Stimulated activated naive CD8-positive, alpha-beta T cell treated with anti-CD3 and anti-CD28 coated beads, Interleukin-15, Interleukin-2, amounts not matched to agents 100 U/mL and 50 U/mL, for 24 hours (primary cell): ENCODE results near the gene KLK12.

Experiments used
- ATAC-seq: fragments of 150-1000 bp; cut with Tn5 transposase; one replicate; pipeline ENCODE4 v1.10.0; 2021
- DNase-seq: peaks from one replicate; pipeline ENCODE4 v3.0.0; 2021

Gene KLK12

DNA sequence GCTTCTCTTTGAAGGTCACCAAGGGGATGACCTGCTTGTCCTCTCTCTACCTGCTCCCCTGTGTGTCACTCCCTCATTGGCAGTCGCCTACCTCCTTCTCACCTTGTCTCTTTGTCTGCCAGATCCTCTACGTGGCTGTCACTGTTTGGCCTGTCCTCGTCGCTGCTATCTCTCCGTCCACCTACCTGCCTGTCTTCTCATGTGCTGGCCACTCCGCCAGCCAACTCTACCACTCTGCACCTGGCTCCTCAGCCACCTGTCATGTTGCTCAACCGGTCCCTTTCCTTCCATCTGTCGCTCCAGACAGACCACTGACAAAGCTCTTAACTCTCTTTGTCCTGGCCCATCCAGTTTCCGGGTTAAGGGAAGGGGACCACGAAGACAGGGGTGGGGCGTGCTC, at the start of gene KLK12:
TSS of gene KLK12 (minus strand) at position 299 of the 400 bp plus-strand sequence. CDS start 381 bp downstream, outside the sequence.
- no peak for ATAC-seq

DNA sequence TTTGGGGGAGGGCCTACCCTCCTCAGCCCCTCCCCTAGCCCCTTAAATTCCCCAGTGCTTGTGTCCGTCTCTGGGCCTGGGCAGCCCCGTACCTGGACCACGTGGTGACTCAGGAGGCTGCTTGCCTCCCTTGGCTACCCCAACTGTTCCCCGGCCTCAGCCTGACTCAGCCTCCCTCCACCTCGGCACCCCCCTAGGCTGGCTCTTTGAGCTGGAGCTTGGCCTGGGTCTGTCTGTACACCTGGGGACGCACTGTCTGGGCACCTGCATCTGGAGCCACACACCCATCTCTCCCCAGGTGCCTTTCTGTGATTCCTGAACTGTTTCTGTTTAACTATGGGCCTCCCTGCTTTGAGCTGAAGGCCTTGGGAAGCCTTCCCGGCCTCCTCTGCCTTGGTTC, 49.7 kb upstream of the KLK12 start:
- ATAC-seq = no peak
- no peak for DNase-seq

More for the DNA sequence above, at the start of gene KLK12:
- no peak for DNase-seq

GRCh38 chr19:51083783-51084182, 49.0 kb upstream of the KLK12 start:
- no peak for ATAC-seq
- no peak for DNase-seq

- no peak for DNase-seq
- no peak for ATAC-seq
These were observed 48.4 kb upstream of the KLK12 start for GRCh38 chr19:51083181-51083580.

- ATAC-seq = no peak
These were observed 47.8 kb upstream of the KLK12 start, which contains the start of gene KLK14 for GRCh38 chr19:51082611-51083010. Gene KLK14, minus strand, starts transcription at chr19:51082887. Its CDS starts 273 bp downstream, at chr19:51082614.

DNA sequence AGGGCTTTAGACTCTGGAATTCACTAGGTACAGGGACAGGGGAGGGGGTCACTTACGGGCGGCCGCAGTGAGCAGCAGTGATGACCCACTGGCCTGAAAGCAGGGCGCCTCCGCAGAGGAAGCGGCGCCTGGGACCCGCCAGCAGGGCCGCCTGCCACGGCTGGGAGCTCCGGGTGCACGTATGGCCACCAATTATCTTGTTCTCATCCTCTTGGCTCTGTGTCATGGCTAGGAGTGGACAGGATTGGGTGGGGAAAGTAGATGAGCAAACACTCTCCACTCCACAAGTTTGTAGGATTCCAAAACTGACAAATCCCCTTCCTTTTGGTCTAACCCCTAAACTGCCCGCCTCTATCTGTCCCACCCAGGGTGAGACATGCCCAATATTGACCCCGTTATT, 46.7 kb upstream of the KLK12 start:
- no peak for ATAC-seq
- DNase-seq = no peak

More at GRCh38 chr19:51082611-51083010, 47.8 kb upstream of the KLK12 start, which contains the start of gene KLK14:
- no peak for DNase-seq

GRCh38 chr19:51079481-51080110, 44.8 kb upstream of the KLK12 start:
- ATAC-seq = no peak

DNA sequence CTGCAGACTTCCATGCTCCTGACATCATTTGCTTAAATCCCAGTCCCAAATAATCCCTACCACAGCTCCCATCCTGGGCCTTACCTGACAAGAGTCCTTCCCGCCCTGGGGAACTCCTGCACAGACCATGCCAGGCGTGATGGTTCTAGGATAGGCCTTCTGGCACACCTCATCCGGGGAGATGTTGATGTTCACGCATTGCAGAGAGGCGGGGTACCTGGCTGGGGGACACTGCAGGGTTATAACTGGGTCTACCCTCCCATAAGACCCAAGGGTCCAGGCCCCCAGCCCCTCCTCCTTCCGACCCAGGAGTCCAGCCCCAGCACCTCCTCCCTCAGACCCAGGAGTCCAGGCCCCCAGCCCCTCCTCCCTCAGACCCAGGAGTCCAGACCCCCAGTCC, 43.9 kb upstream of the KLK12 start:
- no peak for DNase-seq
- ATAC-seq = no peak

More at GRCh38 chr19:51079481-51080110, 44.8 kb upstream of the KLK12 start:
- DNase-seq = no peak

GRCh38 chr19:51078104-51078503, 43.3 kb upstream of the KLK12 start:
- no peak for DNase-seq
- ATAC-seq = no peak

DNA sequence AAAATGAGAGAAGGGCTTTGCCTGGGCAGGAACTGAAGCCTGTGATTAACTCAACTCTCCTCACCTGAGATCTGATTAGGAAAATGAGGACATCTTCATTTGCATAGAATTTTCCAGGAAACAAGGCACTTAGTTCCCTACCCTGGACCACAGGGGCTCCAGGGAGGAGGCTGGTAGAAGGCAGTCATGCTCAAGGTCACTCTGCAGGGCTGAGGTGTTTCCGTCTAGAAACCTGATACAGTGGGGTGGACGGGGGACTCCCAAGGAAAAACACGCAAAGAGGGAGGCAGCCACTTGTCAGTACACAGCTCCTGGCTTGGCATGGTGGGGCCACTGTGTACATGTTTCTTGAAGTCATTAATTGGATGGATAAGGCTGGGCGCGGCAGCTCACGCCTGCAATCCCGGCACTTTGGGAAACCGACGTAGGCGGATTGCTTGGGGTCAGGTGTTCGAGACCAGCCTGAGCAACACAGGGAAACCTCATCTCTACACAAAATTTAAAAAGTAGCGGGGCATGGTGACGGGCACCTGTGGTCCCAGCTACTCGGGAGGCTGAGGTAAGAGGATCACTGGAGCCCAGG, 41.9 kb upstream of the KLK12 start:
- DNase-seq (no peak), ATAC-seq (no peak)

DNA sequence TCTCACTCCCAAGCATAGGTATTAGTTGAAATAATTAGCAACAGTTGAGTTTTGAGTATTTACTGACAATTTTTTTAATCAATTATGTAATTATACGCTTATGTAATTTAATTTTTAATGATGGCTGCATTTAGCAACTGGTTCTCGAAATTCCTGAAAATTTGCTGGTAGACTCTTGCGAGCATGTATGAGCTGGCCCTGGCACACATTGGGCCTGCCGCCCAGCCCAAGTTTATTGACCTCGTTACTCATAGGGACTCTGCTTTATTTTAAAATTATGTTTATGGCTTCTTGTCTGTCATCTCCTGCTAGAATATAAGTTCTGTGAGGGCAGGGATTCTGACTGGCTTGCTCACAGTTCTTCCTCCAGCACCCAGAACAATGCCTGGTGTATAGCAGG, 41.2 kb upstream of the KLK12 start:
- no peak for ATAC-seq
- no peak for DNase-seq

DNA sequence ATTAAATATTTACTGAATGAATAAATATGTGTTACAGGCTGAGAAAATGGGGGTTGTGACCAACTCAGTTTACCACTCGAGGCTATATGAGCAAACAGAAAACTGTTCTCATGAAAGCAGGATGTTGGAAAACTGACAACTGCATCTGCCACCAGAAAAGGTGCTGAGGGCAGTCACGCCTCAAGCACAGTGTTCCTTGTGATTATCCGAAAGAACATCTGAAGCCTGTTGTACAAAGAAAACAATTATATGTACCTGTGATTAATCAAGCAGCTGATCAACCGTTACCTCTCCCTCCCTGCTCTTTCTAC, 36.2 kb upstream of the KLK12 start:
- no peak for ATAC-seq
- DNase-seq = no peak

DNA sequence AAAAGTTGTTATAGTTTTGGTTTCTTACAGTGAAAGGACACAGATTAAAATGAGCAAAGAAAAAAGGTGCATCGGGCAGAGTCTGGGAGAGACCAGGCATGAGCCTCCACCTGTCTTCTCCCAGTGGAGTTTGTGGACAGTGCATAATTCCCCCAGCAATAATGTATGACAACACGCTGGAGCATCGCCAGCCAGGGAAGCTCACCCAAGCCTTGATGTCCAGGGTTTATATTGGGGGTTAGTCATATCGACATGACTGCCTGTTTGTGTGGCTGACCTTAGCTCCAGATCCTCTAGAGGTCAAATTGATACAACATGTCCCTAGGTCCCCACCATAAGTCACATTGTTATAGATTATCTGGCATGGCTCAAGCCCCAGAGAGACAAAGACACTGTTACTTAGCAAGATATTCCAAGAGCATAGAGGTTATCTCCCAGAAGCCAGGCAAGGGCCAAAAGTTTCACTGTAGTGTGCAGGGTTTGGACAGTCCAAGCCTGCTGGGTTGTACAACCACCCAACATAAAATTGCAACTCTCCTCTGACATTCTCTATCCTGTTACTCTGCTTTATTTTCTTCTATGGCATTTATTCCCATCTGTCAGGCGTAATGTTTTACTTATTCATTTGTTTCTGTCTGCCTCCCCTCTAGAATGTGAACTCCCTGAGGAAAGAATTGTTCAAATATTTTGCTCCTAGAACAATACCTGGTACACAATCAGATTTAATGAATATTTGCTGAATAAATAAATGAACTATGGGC, 35.7 kb upstream of the KLK12 start:
- DNase-seq = no peak
- no peak for ATAC-seq

DNA sequence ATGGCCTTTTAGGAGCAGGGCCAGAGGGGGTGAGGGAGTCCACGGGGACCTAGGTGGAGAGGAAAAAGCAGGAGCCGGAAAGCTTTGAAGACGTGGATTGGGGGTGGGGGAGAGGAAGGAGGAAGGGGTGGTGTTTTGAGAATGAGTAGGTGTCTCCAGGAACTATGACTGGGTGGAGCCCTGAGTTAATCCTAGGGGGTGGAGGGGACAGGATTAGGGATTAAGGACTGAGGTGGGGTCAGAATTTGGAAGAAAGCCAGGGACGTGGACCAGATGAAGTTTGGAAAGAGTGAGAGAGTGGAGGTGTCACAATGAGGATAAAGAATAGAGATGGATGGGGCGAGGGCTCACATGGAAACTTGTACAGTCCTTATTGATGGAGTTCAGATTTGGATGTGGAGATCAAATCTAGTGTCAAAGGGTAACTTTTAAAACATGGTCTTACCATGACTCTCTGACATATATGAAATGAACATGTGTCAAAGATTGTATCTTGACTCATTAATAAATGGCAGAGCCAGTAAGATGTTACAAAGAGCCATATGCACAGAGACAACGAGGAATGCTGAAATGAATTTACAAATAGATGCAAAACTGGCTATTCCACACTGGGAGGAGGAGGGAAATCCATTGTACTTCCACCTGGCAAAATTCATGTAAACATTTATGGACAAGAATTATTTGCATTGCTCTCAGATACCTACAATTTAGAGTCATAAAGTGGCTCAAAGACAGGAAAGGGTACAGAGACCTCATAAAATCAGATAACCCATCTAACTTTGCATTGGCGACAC, 31.8 kb upstream of the KLK12 start:
- no peak for DNase-seq
- no peak for ATAC-seq

DNA sequence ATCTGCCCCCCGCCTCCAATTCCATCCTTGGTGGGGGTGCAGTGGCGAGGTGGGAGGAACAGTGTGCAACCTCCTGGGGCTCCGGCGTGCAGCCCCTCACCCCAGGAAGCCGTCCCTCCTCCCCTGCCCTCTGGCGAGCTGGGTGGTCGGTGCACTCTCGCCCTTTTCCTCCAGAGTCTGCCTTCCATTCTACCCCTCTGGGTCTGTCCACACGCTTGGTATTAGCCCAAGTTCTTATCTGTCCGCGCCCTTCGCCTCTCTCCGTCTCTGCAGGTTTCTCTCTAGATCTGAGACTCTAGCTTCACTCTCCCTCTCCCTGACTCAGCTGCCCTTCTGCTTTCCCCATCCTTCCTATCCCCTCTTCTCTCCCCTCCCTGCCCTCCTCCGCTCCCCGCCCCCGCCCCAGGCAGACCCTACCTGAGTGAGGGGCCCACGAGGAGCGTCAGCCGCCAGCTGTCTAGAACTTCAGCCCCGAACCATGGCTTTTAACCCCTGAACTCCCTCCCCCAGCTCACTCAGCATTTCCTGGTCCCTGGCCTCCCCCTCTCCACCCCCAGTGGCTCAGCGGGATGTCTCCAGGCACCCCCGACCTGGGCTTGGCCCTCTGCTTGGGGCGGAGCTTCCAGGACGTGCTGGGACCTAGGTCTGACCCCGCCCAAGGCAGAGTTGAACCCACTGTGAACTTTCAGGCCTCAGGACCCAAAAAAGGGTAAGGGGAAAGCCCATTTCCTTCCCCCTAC, 30.6 kb upstream of the KLK12 start:
- DNase-seq (no peak), ATAC-seq (no peak)

GRCh38 chr19:51064534-51065220, 29.9 kb upstream of the KLK12 start, which contains the start of gene KLK13:
Gene KLK13, minus strand, starts transcription at chr19:51065092. Its CDS starts 25 bp downstream, at chr19:51065067.
- DNase-seq = no peak
- no peak for ATAC-seq

DNA sequence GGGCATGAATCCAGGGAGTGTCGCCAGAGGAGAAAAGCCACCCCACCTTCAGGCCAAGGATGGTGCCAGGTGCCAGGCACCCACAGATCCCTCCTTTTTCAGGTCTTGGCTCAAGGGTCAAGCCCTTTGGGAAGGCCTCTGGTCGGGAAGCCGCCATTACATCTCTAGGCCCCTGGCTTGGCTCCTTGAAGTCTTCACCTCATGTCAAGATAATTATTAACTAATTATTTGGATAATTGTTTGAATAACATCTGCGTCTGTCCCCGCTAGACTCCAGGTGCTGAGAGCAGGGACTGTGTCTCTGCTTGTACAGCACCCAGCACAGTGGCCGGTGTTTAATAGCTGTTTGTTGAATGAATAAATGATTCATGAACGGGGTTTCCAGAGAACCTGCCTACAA, 28.9 kb upstream of the KLK12 start:
- DNase-seq = no peak
- ATAC-seq = no peak

DNA sequence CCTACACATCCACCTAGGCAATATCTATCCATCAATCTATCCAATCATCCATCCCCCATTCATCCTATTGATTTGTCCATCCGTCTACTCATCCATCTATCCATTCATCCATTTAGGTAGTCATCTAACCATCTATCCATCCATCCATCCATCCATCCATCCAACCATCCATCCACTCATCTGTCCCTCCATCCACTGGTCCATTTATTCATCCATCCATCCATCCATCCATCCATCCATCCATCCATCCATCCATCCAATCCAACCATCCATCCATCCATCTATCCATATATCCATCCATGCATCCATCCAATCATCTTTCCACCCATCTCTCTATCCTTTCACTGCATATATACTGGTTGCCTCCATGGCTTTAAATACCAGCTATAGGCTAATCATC, 26.2 kb upstream of the KLK12 start:
- no peak for DNase-seq
- no peak for ATAC-seq

- no peak for DNase-seq
- no peak for ATAC-seq
These were observed 25.5 kb upstream of the KLK12 start for GRCh38 chr19:51060336-51060735.

- DNase-seq (no peak), ATAC-seq (no peak)
These were observed 24.9 kb upstream of the KLK12 start for GRCh38 chr19:51059715-51060114.

- no peak for ATAC-seq
- DNase-seq = no peak
These were observed 21.1 kb upstream of the KLK12 start for GRCh38 chr19:51055866-51056265.
